Mucosa of descending colon (tissue), 3 donors: Measurements from ENCODE around the gene RAB11FIP2. TPM values are rescaled to one million over a fixed set of nuclear protein-coding genes. Genes with fewer than 3 reads are reported as not detected.

Experiments used
- ATAC-seq: fragments of 200-7000 bp; cut with Tn5 transposase; one replicate; pipeline ENCODE4 v1.9.1; 2020; ENCODE audit warnings: mild to moderate bottlenecking, moderate library complexity
- DNase-seq, 3 donors: peaks; one replicate each; pipeline ENCODE4 v3.0.0-alpha.2; 2020
- H3K36me3 ChIP-seq: fragments of 200-600 bp; one replicate; pipeline ENCODE4 v1.8.0; 2021; ENCODE audit warnings: low read depth, mild to moderate bottlenecking
- H3K4me1 ChIP-seq: fragments of 200-600 bp; one replicate; pipeline ENCODE4 v1.8.0; 2021; ENCODE audit warnings: low read depth, mild to moderate bottlenecking
- H3K4me3 ChIP-seq: fragments of 200-600 bp; one replicate; pipeline ENCODE4 v1.8.0; 2021; ENCODE audit warnings: mild to moderate bottlenecking
- H3K9me3 ChIP-seq: fragments of 200-600 bp; one replicate; pipeline ENCODE4 v1.8.0; 2021; ENCODE audit warnings: mild to moderate bottlenecking
- CTCF ChIP-seq: fragments of 200-600 bp; IDR thresholded peaks from one replicate; pipeline ENCODE4 v1.8.0; 2022; ENCODE audit warnings: antibody characterized with exemption, mild to moderate bottlenecking
- intact Hi-C, 2 donors: fragments of 100-400 bp; cut with DNase I in 1 of 2; cut with micrococcal nuclease in 1 of 2; formaldehyde crosslinking; loops; one replicate each; pipeline versions ENCODE4 v1.11.0 to v1.11.1; 2022; cut with DNase I, micrococcal nuclease
- total RNA-seq, 3 donors: library from RNA; stranded (reverse); fragmentation: NEBNext Ultra II Directional in 2 of 3; extraction: Animal tissue kit (Norgen Biotek cat#: 25700) in 2 of 3; gene quantifications; one replicate each; pipeline versions ENCODE4 v1.2.1 to v1.2.4, GENCODE V29; 2021 to 2023
- donor health status: DM: no; HTN: no; CAD: no; lungs with moderate emphysema.
- donor health status: DM: no; HTN: no; CAD: no.
- donor health status: DM: no; HTN: yes; CAD: no.

Gene RAB11FIP2
- total RNA-seq, 3 donors from 2014 or later = 8.1 to 34.6 (median 9.8) TPM

DNA sequence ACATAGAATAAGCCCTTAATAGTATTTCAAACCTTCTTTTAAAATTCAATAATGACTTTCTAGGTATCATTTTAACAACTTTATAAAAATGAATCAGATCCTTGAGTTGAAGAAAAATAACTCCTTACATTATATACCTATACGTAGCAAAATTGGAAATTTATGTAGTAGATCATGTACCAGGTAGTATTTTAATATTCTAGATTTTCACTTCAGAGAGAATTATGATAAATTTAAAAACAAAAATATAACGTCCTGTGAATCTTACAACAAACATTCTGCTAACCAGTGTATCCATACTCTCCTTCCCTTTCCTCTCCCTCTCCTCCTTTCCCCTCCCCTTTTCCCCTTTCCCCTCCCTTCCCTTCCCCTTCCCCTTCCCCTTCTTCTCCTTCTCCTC lies 6.1 kb upstream of the RAB11FIP2 start:
- Histone ChIP-seq H3K9me3 (no peaks in the 10 kb centered on the region), H3K36me3 (no peaks in the 10 kb centered on the region), H3K4me3 (no peak overlapping the region), H3K4me1 (no peaks in the 10 kb centered on the region)
- TF ChIP-seq CTCF = no peak
- DNase-seq (no peak), ATAC-seq (no peak)
- intact Hi-C loops = no loop called here

DNA sequence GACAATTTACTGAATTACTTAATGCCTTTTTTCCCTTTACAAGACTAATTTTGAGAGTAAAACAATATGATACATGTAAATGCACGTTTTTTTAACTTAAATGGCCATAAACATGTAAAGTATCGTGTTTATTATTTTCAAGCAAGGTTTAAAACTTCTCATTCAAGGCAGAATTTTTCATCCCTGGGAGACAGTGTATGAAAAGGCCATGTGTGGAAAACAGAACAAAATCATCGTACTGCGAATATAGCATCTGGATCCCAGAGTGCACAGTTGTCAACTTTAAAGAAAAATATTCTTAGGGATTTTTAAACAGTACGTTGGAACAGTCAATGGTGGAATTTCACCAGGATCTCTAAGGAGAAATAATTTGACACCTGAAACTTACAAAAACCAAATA lies 1.1 kb upstream of the RAB11FIP2 start:
- no peak for DNase-seq
- no peak overlapping the region for H3K4me3 ChIP-seq
- intact Hi-C loops = no loop called here
- peaks cover 7% of the 10 kb centered on the region for H3K4me1 ChIP-seq
- no peaks in the 10 kb centered on the region for H3K9me3 ChIP-seq
- no peak for ATAC-seq
- no peak for TF ChIP-seq CTCF
- no peaks in the 10 kb centered on the region for H3K36me3 ChIP-seq

GRCh38 chr10:118047157-118047719 lies 497 bp upstream of the RAB11FIP2 start:
- ATAC-seq (peak; percentile 37), DNase-seq (peak; percentile 16 to 56 (median 46))
- intact Hi-C loops = no loop called here
- Histone ChIP-seq H3K4me3 (peak overlapping the region; percentile 65), H3K36me3 (no peaks in the 10 kb centered on the region), H3K9me3 (no peaks in the 10 kb centered on the region), H3K4me1 (peaks cover 7% of the 10 kb centered on the region)
- no peak for TF ChIP-seq CTCF

DNA sequence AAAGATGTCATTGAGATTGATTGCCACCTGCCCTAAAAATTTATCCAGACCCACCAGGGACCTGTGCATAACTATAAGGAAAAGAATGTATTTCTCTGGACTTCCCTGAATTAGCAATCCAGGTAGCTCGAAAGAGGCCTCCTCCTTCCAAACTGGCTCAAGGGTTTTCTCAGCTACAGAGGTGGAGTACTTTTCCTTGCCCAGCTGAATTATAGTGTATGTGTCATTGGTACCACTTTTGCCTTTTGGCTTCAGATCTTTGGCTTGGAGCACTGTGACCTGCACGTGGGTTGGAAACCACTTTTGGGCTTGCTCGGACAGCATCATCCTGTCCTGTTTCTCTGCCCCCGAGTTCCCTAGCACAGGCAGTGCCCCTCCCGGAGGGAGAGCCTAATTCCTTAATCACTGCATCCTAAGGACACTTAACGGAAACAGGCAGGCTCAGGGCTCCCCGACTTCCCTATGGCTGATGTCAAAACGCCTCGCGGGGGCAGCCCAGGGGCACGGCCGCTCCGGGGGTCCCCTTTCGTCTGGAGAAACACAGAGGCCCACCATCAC lies 825 bp downstream of the RAB11FIP2 start:
- intact Hi-C loops = no loop called here
- peak overlapping the region; percentile 65 for H3K4me3 ChIP-seq
- H3K4me1 ChIP-seq = peaks cover 7% of the 10 kb centered on the region
- ATAC-seq = peak; percentile 34
- no peaks in the 10 kb centered on the region for H3K9me3 ChIP-seq
- DNase-seq = peak in 1 of 3 donors; percentile 49
- TF ChIP-seq CTCF = no peak
- no peaks in the 10 kb centered on the region for H3K36me3 ChIP-seq

DNA sequence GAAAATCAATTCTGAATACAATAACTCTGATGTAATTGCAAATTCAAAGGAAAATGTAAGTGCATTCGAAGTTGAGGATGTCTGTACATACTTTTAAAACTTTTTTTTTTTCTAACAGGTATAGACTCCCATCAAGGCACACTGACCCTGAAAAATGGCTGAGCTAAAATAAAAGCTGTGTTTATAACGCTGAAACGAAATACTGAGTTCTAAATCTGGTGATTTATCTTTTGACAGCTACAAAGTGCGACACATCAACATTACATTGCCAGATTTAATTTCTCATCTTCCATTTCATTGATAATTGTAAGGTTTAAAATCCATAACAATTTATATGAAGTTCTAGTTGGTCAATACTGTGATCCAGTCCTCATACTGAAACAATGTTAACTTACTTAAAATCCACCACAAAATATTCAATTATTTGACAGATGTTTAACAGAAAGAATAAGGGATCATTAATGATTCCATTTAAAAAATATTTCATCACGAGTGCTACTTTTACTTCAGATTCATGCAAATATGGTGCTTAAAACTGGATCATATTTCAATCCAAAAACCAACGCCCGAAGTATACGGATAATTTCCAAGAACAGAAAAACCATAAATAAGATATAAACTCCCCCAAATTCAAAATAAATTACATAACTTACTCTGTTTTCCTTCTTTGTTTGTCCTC lies 1.4 kb downstream of the RAB11FIP2 start:
- Histone ChIP-seq H3K4me3 (no peak overlapping the region), H3K9me3 (no peaks in the 10 kb centered on the region), H3K4me1 (peaks cover 7% of the 10 kb centered on the region), H3K36me3 (no peaks in the 10 kb centered on the region)
- ATAC-seq = no peak
- DNase-seq = no peak
- intact Hi-C loops = no loop called here
- TF ChIP-seq CTCF = no peak
